PC-3 (cell line): ENCODE data around the gene CLIC4. TPM values are rescaled to one million over a fixed set of nuclear protein-coding genes. Genes with fewer than 3 reads are reported as not detected.
"Not testable (repeated sequence)": the region's sequence is repeated elsewhere in the genome, so short reads cannot be mapped to it uniquely, and the experiment has no call there.

Experiments used
- ATAC-seq: fragments of 200-7000 bp; cut with Tn5 transposase; 2 replicates; pipeline ENCODE4 v1.9.1; 2020; ENCODE audit warnings: mild to moderate bottlenecking, moderate library complexity
- BruUV-seq: library from RNA; stranded (reverse); fragments of 400-500 nt; replicated peaks from 2 replicates; lab custom pipeline; 2021; lab: Mats Ljungman, UMichigan
- CTCF ChIA-PET: fragments of 300-600 bp; sonication (Branson Sonifier 250); formaldehyde crosslinking; loops from one replicate; lab custom pipeline; 2022; ENCODE audit warnings: antibody characterized with exemption; lab: Charles Lee
- POLR2A ChIA-PET: fragments of 300-600 bp; sonication (Branson Sonifier 250); formaldehyde crosslinking; loops from one replicate; lab custom pipeline; 2022; ENCODE audit warnings: antibody characterized with exemption; ENCODE audit not compliant: unreplicated experiment; lab: Charles Lee
- DNase-seq: peaks from one replicate; pipeline ENCODE4 v3.0.0-alpha.2; 2015
- H2AFZ ChIP-seq: fragments of 300-600 bp; sonication (generic); 2 replicates; pipeline ENCODE4 v1.6.0; 2016; ENCODE audit warnings: antibody characterized with exemption, low read length
- H3F3A ChIP-seq: fragments of 300-600 bp; sonication (generic); one replicate; pipeline ENCODE4 v1.6.0; 2017; ENCODE audit warnings: antibody characterized with exemption, low read length, control low read depth, mild to moderate bottlenecking; ENCODE audit not compliant: unreplicated experiment
- H3K27ac ChIP-seq: fragments of 300-600 bp; sonication (generic); 2 replicates; pipeline ENCODE4 v1.5.1; 2016; ENCODE audit warnings: mild to moderate bottlenecking, low read length
- H3K27me3 ChIP-seq: fragments of 300-600 bp; sonication (generic); 2 replicates; pipeline ENCODE4 v1.6.1; 2016; ENCODE audit warnings: low read length, mixed read lengths
- H3K36me3 ChIP-seq: fragments of 300-600 bp; sonication (generic); 2 replicates; pipeline ENCODE4 v1.6.1; 2016; ENCODE audit warnings: low read depth, mixed run types, low read length, mixed read lengths
- H3K4me1 ChIP-seq: fragments of 300-600 bp; sonication (generic); 2 replicates; pipeline ENCODE4 v1.5.1; 2016; ENCODE audit warnings: low read length; ENCODE audit not compliant: insufficient read depth
- H3K4me2 ChIP-seq: fragments of 300-600 bp; sonication (generic); 2 replicates; pipeline ENCODE4 v1.6.0; 2016; ENCODE audit warnings: low read length
- H3K4me3 ChIP-seq: fragments of 300-600 bp; sonication (generic); 2 replicates; pipeline ENCODE4 v1.5.1; 2016; ENCODE audit warnings: mild to moderate bottlenecking, low read length, mixed read lengths
- H3K79me2 ChIP-seq: fragments of 300-600 bp; sonication (generic); 2 replicates; pipeline ENCODE4 v1.6.1; 2017; ENCODE audit warnings: low read length, mixed read lengths
- H3K9ac ChIP-seq: fragments of 300-600 bp; sonication (generic); 2 replicates; pipeline ENCODE4 v1.6.0; 2016; ENCODE audit warnings: mild to moderate bottlenecking, low read length
- H3K9me2 ChIP-seq: fragments of 300-600 bp; sonication (generic); replicated peaks from 2 replicates; pipeline ENCODE4 v1.6.1; 2016; ENCODE audit warnings: mixed run types, low read length, mixed read lengths
- H3K9me3 ChIP-seq: fragments of 300-600 bp; sonication (generic); 2 replicates; pipeline ENCODE4 v1.6.1; 2016; ENCODE audit warnings: low read length, mixed read lengths
- H4K20me1 ChIP-seq: fragments of 300-600 bp; sonication (generic); 2 replicates; pipeline ENCODE4 v1.6.1; 2016; ENCODE audit warnings: low read length, mixed read lengths
- CTCF ChIP-seq: fragments of 300-600 bp; sonication (generic); conservative IDR thresholded peaks from 2 replicates; pipeline ENCODE4 v1.5.1; 2017; ENCODE audit warnings: antibody characterized with exemption, low read depth, mild to moderate bottlenecking, low read length
- EZH2 ChIP-seq: fragments of 300-600 bp; sonication (generic); IDR thresholded peaks from one replicate; pipeline ENCODE4 v1.6.1; 2017; ENCODE audit warnings: antibody characterized with exemption, mild to moderate bottlenecking, low read length; ENCODE audit not compliant: unreplicated experiment
- EZH2phosphoT487 ChIP-seq: fragments of 300-600 bp; sonication (generic); IDR thresholded peaks from 2 replicates; pipeline ENCODE4 v1.6.1; 2018; ENCODE audit warnings: mild to moderate bottlenecking, antibody characterized with exemption, low read length, borderline replicate concordance
- intact Hi-C: fragments of 100-400 bp; cut with micrococcal nuclease; formaldehyde crosslinking; loops from 2 replicates; pipeline ENCODE4 v1.9.0; 2023
- total RNA-seq: library from RNA; depleted of rRNA; stranded (reverse); fragments of >200 nt; gene quantifications from 2 replicates; pipeline ENCODE4 v1.2.3, GENCODE V29; 2014

Gene CLIC4
- total RNA-seq, 1 experiment from 2014 or later, result 57.6 TPM

- Histone ChIP-seq H3K27me3 (no peaks in the 10 kb centered on the region), H3F3A (no peaks in the 10 kb centered on the region), H3K9me3 (no peaks in the 10 kb centered on the region), H3K36me3 (no peaks in the 10 kb centered on the region), H4K20me1 (no peaks in the 10 kb centered on the region), H3K9me2 (no peaks in the 10 kb centered on the region), H3K4me2 (no peak overlapping the region), H3K9ac (no peak overlapping the region), H3K27ac (no peak overlapping the region), H3K4me1 (no peaks in the 10 kb centered on the region), H3K4me3 (no peak overlapping the region), H2AFZ (no peak overlapping the region), H3K79me2 (no peaks in the 10 kb centered on the region)
- BruUV-seq, result no TSS peak
- no peak for DNase-seq
- intact Hi-C loops, result no loop called here
- ATAC-seq, result no peak
- no peak for TF ChIP-seq EZH2
- no peak for TF ChIP-seq EZH2phosphoT487
- no peak for TF ChIP-seq CTCF
- POLR2A ChIA-PET, result no interaction called here
- CTCF ChIA-PET, result no interaction called here
These were observed 145.6 kb downstream of the CLIC4 start for GRCh38 chr1:24890887-24891286.

DNA sequence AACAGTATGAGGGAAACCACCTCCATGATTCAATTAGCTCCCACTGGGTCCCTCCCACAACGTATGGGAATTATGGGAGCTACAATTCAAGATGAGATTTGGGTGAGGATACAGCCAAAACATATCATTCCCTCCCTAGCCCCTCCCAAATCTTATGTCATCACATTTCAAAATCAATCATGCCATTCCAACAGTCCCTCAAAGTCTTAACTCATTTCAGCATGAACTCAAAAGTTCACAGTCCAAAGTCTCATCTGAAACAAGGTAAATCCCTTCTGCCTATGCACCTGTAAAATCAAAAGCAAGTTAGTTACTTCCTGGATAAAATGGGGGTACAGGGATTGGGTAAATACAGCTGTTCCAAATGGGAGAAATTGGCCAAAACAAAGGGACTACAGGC, 146.1 kb downstream of the CLIC4 start:
- H2AFZ ChIP-seq, H3K9ac ChIP-seq, H3K9me3 ChIP-seq, H3K27me3 ChIP-seq, H3K27ac ChIP-seq, ATAC-seq, H3K36me3 ChIP-seq, BruUV-seq, H3K79me2 ChIP-seq, DNase-seq, H3K4me2 ChIP-seq, H4K20me1 ChIP-seq, intact Hi-C loops, H3F3A ChIP-seq, H3K4me3 ChIP-seq, POLR2A ChIA-PET, H3K9me2 ChIP-seq, CTCF ChIA-PET, H3K4me1 ChIP-seq: not testable (repeated sequence)

- Histone ChIP-seq H3K9me2 (no peaks in the 10 kb centered on the region), H3K4me3 (no peak overlapping the region), H3K36me3 (no peaks in the 10 kb centered on the region), H3K27me3 (no peaks in the 10 kb centered on the region), H3K27ac (no peak overlapping the region), H3K79me2 (no peaks in the 10 kb centered on the region), H3K9me3 (no peaks in the 10 kb centered on the region), H2AFZ (no peak overlapping the region), H3K4me1 (no peaks in the 10 kb centered on the region), H3K4me2 (no peak overlapping the region), H4K20me1 (no peaks in the 10 kb centered on the region), H3K9ac (no peak overlapping the region), H3F3A (no peaks in the 10 kb centered on the region)
- ChIA-PET POLR2A (no interaction called here), CTCF (no interaction called here)
- ATAC-seq, result no peak
- intact Hi-C loops, result no loop called here
- DNase-seq, result no peak
- no TSS peak for BruUV-seq
- TF ChIP-seq EZH2 (no peak), EZH2phosphoT487 (no peak), CTCF (no peak)
These were observed 147.2 kb downstream of the CLIC4 start for GRCh38 chr1:24892188-24893153.
